PC-9 (cell line): Measurements from ENCODE around the gene PRM3.

Experiments used
- CTCF ChIP-seq: fragments of 200-600 bp; sonication (generic); conservative IDR thresholded peaks from 2 replicates; pipeline ENCODE4 v1.6.1; 2017; ENCODE audit warnings: mixed run types, antibody characterized with exemption, mild to moderate bottlenecking, moderate library complexity
- EZH2 ChIP-seq: fragments of 200-600 bp; sonication (generic); IDR thresholded peaks from 2 replicates; pipeline ENCODE4 v1.8.0; 2017; ENCODE audit warnings: antibody characterized with exemption, low read depth

GRCh38 chr16:11298143-11298900 lies 24.9 kb upstream of the PRM3 start:
- no peak for TF ChIP-seq CTCF
- TF ChIP-seq EZH2: no peak
